ENCODE results near the gene PTPN11. TPM values are rescaled to one million over a fixed set of nuclear protein-coding genes. Genes with fewer than 3 reads are reported as not detected.

Gene PTPN11
- total and polyA plus RNA-seq, 2 experiments from 2014 or later: 78.0 to 89.5 TPM

GRCh38 chr12:112488257-112488876 is 69.6 kb downstream of the PTPN11 start:
- no peak for DNase-seq
- Histone ChIP-seq H3K36me3 (ENCODE audit: low read depth) (peaks cover 48% of the 10 kb centered on the region), H3K4me3 (no peak overlapping the region), H4K20me1 (ENCODE audit: insufficient read depth) (no peaks in the 10 kb centered on the region), H3K27ac (no peak overlapping the region), H3F3A (ENCODE audit: insufficient read depth) (no peaks in the 10 kb centered on the region), H3K9ac (no peak overlapping the region), H3K4me2 (ENCODE audit: unreplicated experiment) (no peak overlapping the region), H2AFZ (no peak overlapping the region), H3K4me1 (ENCODE audit: insufficient read depth) (no peaks in the 10 kb centered on the region), H3K79me2 (ENCODE audit: insufficient read depth) (0 out of 2 replicates have a peak, but pooled peaks cover 4% of the 10 kb centered on the region), H3K9me2 (ENCODE audit: insufficient read depth) (no peaks in the 10 kb centered on the region), H3K27me3 (replicated peaks; ENCODE audit: insufficient read depth) (no peaks in the 10 kb centered on the region), H3K9me3 (ENCODE audit: low read depth) (no peaks in the 10 kb centered on the region)
- WGBS, 2 experiments (ENCODE audit: low coverage in 1 of 2, low lambda C conversion rate in 2 of 2, missing lambda C conversion rate in 2 of 2): 96 to 99% methylated on average over 6 of the region's 6 CpGs
- in situ Hi-C loops (cut with MboI): no loop called here
- TF ChIP-seq EZH2phosphoT487 (IDR thresholded peaks at IDR 0.05; ENCODE audit: insufficient read depth, low read depth): no peak
- no peak for TF ChIP-seq EZH2 (IDR thresholded peaks at IDR 0.05; ENCODE audit: insufficient read depth, poor library complexity, severe bottlenecking)

GRCh38 chr12:112489456-112489855 is 70.7 kb downstream of the PTPN11 start:
- Histone ChIP-seq H3F3A (ENCODE audit: insufficient read depth) (no peaks in the 10 kb centered on the region), H3K9ac (no peak overlapping the region), H3K27ac (no peak overlapping the region), H3K4me2 (ENCODE audit: unreplicated experiment) (no peak overlapping the region), H3K4me1 (ENCODE audit: insufficient read depth) (no peaks in the 10 kb centered on the region), H3K79me2 (ENCODE audit: insufficient read depth) (0 out of 2 replicates have a peak, but pooled peaks cover under 1% of the 10 kb centered on the region), H2AFZ (no peak overlapping the region), H3K9me2 (ENCODE audit: insufficient read depth) (no peaks in the 10 kb centered on the region), H3K9me3 (ENCODE audit: low read depth) (no peaks in the 10 kb centered on the region), H4K20me1 (ENCODE audit: insufficient read depth) (no peaks in the 10 kb centered on the region), H3K4me3 (no peak overlapping the region), H3K36me3 (ENCODE audit: low read depth) (peaks cover 49% of the 10 kb centered on the region), H3K27me3 (replicated peaks; ENCODE audit: insufficient read depth) (no peaks in the 10 kb centered on the region)
- in situ Hi-C loops (cut with MboI): no loop called here
- DNase-seq: no peak
- TF ChIP-seq EZH2 (IDR thresholded peaks at IDR 0.05; ENCODE audit: insufficient read depth, poor library complexity, severe bottlenecking) (no peak), EZH2phosphoT487 (IDR thresholded peaks at IDR 0.05; ENCODE audit: insufficient read depth, low read depth) (no peak)
- WGBS, 2 experiments (ENCODE audit: low coverage in 1 of 2, low lambda C conversion rate in 2 of 2, missing lambda C conversion rate in 2 of 2): 56% methylated on average over 6 of the region's 6 CpGs

DNA sequence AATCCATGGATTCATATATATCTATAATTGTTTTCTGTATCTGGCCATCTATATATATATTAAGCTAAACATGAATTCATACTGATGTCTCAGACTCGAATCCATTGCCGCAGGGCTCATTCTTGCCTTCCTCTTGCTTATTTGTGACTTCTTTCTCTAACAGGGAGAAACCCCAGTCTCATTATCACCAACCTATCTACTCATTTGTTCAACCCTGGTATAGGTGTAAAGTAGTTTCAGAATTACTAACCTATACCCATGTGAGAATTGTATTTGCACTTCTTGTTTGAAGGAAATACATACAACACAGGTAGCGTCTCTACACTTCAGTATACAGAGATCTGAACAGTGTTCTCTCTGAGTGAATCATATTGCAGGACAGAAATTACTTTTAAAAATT is 77.7 kb downstream of the PTPN11 start:
- H3K4me1 ChIP-seq (ENCODE audit: insufficient read depth): no peaks in the 10 kb centered on the region
- no peak overlapping the region for H3K4me3 ChIP-seq
- WGBS, 2 experiments (ENCODE audit: low coverage in 1 of 2, low lambda C conversion rate in 2 of 2, missing lambda C conversion rate in 2 of 2): 97 to 99% methylated on average over 3 of the region's 3 CpGs
- H3K9me3 ChIP-seq (ENCODE audit: low read depth): no peaks in the 10 kb centered on the region
- no peaks in the 10 kb centered on the region for H4K20me1 ChIP-seq (ENCODE audit: insufficient read depth)
- no peaks in the 10 kb centered on the region for H3K9me2 ChIP-seq (ENCODE audit: insufficient read depth)
- H3K36me3 ChIP-seq (ENCODE audit: low read depth): peaks cover 49% of the 10 kb centered on the region
- no peak for DNase-seq
- in situ Hi-C loops (cut with MboI): no loop called here
- no peak overlapping the region for H2AFZ ChIP-seq
- TF ChIP-seq EZH2phosphoT487 (IDR thresholded peaks at IDR 0.05; ENCODE audit: insufficient read depth, low read depth) (no peak), EZH2 (IDR thresholded peaks at IDR 0.05; ENCODE audit: insufficient read depth, poor library complexity, severe bottlenecking) (no peak)
- H3K79me2 ChIP-seq (ENCODE audit: insufficient read depth): no peaks in the 10 kb centered on the region; the same call in none of the 2 replicates
- no peaks in the 10 kb centered on the region for H3K27me3 ChIP-seq (replicated peaks; ENCODE audit: insufficient read depth)
- H3F3A ChIP-seq (ENCODE audit: insufficient read depth): no peaks in the 10 kb centered on the region
- H3K4me2 ChIP-seq (ENCODE audit: unreplicated experiment): no peak overlapping the region
- H3K27ac ChIP-seq: no peak overlapping the region
- no peak overlapping the region for H3K9ac ChIP-seq

DNA sequence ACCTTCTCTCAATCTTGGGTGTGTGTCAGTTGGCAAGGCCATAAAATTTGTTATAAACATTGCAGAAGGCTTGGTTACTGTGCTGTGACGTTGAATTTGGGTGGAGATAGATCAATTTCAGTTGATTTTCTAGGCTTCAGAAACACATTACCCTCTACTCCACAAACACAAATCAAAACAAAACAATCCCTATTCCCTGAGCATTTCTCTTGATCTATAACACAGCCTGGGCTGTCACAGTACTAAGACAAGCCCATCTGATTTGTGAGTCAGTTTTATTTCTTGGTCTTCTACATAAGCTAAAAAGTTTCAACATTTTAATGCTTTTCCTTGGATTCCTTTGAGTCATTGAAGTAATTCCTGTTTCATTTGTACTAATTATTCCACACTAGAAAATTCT is 79.8 kb downstream of the PTPN11 start:
- H2AFZ ChIP-seq: no peak overlapping the region
- no peaks in the 10 kb centered on the region for H3K4me1 ChIP-seq (ENCODE audit: insufficient read depth)
- H4K20me1 ChIP-seq (ENCODE audit: insufficient read depth): no peaks in the 10 kb centered on the region
- H3K36me3 ChIP-seq (ENCODE audit: low read depth): peaks cover 42% of the 10 kb centered on the region
- H3K27ac ChIP-seq: no peak overlapping the region
- H3K9me2 ChIP-seq (ENCODE audit: insufficient read depth): no peaks in the 10 kb centered on the region
- WGBS, 2 experiments (ENCODE audit: low coverage in 1 of 2, low lambda C conversion rate in 2 of 2, missing lambda C conversion rate in 2 of 2): 23 to 30% methylated on average over 1 of the region's 1 CpG
- H3K4me2 ChIP-seq (ENCODE audit: unreplicated experiment): no peak overlapping the region
- H3K27me3 ChIP-seq (replicated peaks; ENCODE audit: insufficient read depth): no peaks in the 10 kb centered on the region
- in situ Hi-C loops (cut with MboI): no loop called here
- no peak overlapping the region for H3K9ac ChIP-seq
- DNase-seq: no peak
- H3K4me3 ChIP-seq: no peak overlapping the region
- TF ChIP-seq EZH2 (IDR thresholded peaks at IDR 0.05; ENCODE audit: insufficient read depth, poor library complexity, severe bottlenecking): no peak
- TF ChIP-seq EZH2phosphoT487 (IDR thresholded peaks at IDR 0.05; ENCODE audit: insufficient read depth, low read depth): no peak
- H3K79me2 ChIP-seq (ENCODE audit: insufficient read depth): no peaks in the 10 kb centered on the region; the same call in none of the 2 replicates
- no peaks in the 10 kb centered on the region for H3K9me3 ChIP-seq (ENCODE audit: low read depth)
- no peaks in the 10 kb centered on the region for H3F3A ChIP-seq (ENCODE audit: insufficient read depth)
